ENCODE data around the gene ZGPAT.

Gene ZGPAT

DNA sequence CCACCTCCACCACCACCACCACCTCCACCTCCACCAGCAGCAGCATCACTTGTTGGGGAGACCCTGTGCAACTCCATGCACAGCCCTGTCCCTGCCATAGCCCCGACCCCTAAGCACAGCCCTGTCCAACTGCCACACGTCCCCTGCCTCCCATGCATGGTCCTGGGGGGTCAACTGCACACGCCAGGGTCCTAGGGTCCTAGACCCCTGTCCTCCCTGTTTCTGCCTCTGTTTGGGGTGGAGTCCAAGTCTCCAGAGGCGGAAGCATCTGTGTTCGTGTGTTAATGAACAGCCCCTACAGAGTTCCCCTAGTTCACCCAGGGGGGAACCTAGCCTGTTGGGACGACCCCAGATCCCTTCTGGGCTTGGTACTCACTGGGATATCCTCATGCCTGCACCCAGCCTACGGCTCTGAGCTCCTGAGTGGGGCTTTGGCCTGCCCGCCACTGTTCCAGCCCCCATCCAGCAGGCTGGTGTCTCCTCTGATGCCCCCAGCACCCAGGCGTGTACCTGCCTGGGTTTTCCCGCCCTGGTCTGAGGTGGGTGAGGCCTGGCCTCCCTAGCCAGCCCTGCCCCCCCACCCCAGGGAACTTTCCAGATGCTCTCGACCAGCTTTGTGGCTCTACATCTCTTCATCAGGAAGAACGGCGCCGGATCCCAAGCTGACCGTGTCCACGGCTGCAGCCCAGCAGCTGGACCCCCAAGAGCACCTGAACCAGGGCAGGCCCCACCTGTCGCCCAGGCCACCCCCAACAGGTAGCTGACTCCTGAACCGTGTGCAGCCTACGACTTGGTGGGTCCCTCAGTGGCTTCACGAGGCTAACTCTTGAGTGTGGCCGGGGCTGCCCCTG is 13.9 kb upstream of the ZGPAT start:
- no peak for DNase-seq

DNA sequence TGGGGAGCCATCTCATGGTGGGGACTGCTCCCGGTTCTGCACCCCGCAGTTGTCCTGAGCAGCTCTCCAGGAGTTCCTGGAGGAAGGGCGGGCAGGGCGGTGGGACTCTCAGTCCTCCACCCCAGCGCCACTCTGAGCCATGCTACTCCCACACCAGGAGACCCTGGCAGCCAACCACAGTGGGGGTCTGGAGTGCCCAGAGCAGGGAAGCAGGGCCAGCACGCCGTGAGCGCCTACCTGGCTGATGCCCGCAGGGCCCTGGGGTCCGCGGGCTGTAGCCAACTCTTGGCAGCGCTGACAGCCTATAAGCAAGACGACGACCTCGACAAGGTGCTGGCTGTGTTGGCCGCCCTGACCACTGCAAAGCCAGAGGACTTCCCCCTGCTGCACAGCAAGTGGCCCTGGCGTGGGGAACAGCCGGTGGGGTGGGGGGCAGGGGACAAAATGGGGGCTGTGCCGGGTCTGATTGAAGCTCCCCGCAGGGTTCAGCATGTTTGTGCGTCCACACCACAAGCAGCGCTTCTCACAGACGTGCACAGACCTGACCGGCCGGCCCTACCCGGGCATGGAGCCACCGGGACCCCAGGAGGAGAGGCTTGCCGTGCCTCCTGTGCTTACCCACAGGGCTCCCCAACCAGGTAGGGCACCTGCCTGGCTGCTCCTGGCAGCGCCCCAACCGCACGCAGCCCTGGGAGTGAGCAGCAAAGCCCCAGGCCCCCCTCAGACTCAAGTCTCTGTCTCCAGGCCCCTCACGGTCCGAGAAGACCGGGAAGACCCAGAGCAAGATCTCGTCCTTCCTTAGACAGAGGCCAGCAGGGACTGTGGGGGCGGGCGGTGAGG is 13.0 kb upstream of the ZGPAT start:
- no peak for DNase-seq

DNA sequence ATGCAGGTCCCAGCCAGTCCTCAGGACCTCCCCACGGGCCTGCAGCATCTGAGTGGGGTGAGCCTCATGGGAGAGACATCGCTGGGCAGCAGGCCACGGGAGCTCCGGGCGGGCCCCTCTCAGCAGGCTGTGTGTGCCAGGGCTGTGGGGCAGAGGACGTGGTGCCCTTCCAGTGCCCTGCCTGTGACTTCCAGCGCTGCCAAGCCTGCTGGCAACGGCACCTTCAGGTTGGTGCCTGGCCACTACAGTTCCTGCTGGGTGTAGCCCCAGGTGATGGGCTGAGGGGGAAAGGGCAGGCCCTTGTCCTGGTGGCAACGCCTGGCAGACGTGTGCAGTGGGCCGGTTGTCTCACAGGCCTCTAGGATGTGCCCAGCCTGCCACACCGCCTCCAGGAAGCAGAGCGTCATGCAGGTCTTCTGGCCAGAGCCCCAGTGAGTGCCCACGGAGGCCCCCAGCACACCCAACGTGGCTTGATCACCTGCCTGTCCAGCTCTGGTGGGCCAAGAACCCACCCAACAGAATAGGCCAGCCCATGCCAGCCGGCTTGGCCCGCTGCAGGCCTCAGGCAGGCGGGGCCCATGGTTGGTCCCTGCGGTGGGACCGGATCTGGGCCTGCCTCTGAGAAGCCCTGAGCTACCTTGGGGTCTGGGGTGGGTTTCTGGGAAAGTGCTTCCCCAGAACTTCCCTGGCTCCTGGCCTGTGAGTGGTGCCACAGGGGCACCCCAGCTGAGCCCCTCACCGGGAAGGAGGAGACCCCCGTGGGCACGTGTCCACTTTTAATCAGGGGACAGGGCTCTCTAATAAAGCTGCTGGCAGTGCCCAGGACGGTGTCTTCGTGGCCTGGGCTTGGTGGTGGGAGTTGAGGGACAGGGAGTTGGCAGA is 12.2 kb upstream of the ZGPAT start:
- DNase-seq: no peak

DNA sequence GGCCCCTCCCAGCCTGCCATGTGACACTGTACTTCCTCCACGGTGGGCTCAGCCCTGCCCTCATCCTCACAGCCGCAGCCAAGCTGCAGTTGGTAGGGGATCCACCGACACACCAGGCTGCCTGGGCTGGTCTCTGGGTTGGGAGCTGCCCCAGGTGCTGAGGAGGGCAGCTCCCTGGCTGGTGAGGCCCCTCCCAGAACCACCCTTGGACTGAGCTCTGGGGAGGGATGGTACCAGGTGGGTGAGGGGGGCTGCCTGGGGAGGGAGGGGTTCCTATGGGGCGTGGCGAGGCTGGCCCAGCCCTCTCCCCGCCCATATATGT is 11.6 kb upstream of the ZGPAT start:
- DNase-seq: peak; percentile 80

DNA sequence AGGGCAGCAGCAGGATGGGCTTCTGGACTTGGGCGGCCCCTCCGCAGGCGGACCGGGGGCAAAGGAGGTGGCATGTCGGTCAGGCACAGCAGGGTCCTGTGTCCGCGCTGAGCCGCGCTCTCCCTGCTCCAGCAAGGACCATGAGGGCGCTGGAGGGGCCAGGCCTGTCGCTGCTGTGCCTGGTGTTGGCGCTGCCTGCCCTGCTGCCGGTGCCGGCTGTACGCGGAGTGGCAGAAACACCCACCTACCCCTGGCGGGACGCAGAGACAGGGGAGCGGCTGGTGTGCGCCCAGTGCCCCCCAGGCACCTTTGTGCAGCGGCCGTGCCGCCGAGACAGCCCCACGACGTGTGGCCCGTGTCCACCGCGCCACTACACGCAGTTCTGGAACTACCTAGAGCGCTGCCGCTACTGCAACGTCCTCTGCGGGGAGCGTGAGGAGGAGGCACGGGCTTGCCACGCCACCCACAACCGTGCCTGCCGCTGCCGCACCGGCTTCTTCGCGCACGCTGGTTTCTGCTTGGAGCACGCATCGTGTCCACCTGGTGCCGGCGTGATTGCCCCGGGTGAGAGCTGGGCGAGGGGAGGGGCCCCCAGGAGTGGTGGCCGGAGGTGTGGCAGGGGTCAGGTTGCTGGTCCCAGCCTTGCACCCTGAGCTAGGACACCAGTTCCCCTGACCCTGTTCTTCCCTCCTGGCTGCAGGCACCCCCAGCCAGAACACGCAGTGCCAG is 11.0 kb upstream of the ZGPAT start, which contains the start of gene TNFRSF6B:
TNFRSF6B (plus strand) TSS at position 25 of the 729 bp plus-strand sequence; CDS start at position 141, 116 bp downstream.
- DNase-seq: peak; percentile 79

DNA sequence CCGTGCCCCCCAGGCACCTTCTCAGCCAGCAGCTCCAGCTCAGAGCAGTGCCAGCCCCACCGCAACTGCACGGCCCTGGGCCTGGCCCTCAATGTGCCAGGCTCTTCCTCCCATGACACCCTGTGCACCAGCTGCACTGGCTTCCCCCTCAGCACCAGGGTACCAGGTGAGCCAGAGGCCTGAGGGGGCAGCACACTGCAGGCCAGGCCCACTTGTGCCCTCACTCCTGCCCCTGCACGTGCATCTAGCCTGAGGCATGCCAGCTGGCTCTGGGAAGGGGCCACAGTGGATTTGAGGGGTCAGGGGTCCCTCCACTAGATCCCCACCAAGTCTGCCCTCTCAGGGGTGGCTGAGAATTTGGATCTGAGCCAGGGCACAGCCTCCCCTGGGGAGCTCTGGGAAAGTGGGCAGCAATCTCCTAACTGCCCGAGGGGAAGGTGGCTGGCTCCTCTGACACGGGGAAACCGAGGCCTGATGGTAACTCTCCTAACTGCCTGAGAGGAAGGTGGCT is 10.4 kb upstream of the ZGPAT start:
- peak; percentile 54 for DNase-seq

DNA sequence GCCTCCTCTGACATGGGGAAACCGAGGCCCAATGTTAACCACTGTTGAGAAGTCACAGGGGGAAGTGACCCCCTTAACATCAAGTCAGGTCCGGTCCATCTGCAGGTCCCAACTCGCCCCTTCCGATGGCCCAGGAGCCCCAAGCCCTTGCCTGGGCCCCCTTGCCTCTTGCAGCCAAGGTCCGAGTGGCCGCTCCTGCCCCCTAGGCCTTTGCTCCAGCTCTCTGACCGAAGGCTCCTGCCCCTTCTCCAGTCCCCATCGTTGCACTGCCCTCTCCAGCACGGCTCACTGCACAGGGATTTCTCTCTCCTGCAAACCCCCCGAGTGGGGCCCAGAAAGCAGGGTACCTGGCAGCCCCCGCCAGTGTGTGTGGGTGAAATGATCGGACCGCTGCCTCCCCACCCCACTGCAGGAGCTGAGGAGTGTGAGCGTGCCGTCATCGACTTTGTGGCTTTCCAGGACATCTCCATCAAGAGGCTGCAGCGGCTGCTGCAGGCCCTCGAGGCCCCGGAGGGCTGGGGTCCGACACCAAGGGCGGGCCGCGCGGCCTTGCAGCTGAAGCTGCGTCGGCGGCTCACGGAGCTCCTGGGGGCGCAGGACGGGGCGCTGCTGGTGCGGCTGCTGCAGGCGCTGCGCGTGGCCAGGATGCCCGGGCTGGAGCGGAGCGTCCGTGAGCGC is 9.8 kb upstream of the ZGPAT start:
- peak; percentile 49 for DNase-seq

DNA sequence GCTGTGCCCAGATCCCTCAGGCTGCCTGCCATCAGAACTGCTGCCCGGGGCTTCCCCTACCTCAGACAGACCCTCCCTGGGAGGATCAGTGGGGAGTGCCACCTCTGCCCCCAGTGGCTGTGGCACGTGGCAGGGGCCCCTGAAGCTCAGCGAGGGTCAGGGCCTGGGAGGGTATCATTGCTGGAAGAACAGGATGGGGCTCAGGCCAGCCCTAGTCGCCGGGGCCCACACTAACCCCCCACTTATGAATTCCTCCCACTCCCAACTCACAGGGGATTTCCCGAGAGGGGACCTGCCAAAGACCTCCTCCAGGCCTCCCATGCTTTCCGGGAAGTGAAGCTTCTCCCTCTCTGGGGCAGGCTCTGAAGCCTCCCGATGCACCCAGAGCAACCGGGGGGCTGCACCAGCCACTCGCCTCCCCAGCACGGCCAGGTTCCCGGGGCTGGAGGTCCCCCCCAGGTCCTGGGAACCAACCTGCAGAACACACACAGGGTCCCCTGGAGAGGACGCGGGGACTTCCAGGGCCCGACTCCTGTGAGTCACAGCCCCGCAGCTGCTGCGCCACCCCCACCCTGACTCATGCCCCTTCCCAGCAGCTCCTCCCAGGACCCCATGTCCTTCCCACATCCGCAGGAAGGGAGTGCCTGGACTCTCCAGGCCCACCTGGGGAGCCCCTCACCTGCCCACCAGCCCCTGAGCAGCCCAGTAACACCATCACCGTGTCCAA is 8.9 kb upstream of the ZGPAT start:
- DNase-seq: peak; percentile 85

DNA sequence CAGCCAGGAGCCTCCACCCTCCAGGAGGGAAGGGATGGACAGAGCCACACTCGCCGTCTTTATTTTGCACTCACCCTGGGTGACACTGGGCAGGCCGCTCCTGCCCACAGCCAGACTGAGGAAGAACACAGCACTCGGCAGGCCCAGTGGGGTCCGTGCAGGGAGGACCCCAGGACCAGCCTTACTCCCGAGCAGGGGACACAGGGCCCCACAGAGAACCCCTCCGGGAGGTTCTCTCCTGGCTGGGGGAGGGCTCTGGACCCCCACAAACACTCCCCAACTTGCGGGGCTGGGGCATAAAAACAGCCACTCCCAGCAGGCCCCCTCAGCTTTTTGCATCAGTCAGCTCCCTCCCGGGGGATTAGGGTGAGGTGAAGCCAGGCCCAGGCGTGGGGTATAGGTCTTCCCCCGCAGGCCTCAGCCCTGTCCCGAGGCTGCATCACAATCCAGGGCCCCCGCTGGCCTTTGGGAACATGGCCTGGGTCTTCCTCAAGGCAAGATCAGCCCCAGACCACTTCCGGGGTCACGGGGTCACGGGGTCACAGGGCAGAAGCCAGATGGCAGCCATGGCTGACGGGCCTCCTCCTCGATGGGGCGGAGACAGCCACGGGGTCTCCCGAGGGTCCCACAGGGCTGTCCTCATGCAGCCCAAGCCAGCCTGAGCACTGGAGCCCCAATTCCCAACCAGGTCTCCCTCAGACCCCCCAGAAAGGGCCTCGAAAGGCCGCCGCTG is 8.2 kb upstream of the ZGPAT start:
- DNase-seq: peak; percentile 46

DNA sequence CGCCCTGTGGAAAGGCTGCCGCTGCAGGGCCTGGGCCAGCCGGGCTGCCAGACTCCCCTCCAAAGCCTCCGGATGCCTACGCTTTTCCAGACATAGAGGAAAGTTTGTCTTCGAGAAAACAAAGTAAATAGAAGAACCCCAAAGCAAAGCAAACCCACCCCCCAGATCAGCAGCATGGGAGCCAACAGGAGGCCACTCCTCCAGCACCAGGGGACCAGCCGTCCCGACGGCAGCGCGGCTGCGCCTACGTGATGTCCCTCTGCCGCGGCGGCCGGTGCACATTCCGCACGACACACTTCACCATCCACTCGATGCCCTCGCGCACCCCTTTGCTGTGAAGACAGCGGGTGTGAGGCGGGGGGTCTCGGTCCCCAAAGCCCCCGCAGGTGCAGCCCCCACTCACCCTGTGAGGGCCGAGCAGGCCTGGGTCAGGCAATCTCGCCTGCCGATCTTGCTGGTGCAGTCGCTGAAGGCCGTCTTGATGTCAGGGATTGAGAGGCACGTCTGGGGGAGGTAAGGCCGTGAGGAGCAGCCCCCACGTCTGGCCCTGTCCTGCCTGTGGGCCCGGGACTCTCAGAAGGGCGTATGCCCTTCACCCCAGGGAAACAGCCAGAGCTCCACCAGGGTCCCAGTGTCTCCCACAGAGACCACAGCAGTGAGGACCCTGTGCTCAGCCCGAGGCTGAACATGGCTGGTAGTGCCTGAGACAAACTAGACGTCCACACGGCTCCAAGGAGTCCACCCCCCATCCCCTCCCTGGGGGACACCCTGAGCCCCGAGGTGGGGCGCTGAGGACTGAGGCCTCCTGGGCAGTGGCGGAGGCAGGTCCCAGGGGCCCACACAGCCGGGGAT is 7.4 kb upstream of the ZGPAT start:
- DNase-seq: peak; percentile 56

DNA sequence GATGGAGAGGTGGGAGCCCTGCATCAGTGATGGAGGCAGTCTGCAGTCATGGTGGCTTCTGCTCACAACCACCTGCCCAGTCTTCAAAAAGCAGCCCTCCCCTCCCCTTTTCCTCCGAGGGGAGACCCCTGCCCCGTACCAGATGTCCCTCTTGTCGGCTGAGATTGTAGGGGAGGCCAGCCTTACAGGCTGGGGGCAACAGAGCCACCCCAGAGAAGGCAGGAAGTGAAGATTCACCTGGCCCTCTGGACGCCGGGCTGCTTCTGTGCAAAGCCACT is 6.8 kb upstream of the ZGPAT start:
- DNase-seq: no peak

DNA sequence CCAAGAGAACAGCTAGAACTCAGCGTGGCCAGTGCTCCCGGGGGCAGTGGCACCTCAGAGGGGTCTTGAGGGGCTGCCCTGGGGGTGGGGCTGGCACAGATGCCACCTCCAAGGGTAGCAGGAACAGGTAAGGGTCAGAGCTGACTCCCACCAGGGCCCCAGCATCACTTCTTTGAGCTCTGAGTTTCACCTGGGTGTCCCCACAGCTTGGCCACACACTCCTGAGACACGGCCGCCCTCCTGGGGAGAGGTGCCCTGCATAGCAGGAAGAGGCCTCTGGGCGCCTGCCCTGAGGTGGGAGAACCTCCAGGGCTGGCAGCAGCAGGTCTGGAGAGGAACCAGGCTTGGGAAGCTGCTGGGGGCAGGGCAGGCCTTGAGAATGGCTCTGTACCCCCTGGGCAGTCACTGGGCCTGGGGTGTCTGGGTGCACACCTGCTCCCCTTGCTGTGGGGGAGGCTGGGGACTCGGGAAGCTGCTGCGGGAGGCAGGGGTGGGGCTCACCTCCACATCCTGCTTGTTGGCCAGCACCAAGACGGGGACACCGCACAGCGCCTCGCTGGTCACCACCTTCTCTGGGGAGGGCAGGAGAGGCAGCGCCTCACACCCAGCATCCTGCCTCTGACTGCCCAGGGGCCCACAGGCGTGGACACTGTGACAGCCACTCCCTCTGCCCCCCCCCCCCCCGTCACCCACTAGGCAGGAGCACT is 6.4 kb upstream of the ZGPAT start:
- DNase-seq: peak; percentile 50

DNA sequence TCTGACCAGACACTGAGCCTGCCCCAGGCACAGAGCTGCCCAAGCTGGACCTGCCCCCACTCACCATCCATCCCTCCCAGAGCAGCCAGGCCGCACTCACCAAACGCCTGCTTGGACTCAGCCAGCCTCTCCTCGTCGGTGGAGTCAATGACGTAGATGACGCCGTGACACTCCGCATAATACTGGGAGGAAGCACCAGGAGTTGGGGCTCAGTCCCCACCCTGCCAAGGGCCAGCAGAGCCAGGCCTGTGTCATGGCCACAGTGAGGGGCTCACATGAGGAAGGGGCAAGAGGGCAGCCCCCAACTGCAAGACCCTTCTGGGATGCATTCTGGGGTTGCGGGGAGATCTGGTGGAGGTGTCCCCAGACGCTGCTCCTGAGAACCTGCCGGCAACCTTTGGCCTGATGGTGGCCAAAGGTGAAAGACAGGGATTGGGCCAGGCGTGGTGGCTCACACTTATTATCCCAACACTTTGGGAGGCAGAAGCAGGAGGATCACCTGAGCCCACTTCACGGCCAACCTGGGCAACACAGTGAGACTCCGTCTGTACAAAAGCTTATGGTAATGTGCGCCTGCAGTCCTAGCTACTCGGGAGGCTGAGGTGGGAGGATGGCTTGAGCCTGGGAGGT is 5.7 kb upstream of the ZGPAT start:
- no peak for DNase-seq

DNA sequence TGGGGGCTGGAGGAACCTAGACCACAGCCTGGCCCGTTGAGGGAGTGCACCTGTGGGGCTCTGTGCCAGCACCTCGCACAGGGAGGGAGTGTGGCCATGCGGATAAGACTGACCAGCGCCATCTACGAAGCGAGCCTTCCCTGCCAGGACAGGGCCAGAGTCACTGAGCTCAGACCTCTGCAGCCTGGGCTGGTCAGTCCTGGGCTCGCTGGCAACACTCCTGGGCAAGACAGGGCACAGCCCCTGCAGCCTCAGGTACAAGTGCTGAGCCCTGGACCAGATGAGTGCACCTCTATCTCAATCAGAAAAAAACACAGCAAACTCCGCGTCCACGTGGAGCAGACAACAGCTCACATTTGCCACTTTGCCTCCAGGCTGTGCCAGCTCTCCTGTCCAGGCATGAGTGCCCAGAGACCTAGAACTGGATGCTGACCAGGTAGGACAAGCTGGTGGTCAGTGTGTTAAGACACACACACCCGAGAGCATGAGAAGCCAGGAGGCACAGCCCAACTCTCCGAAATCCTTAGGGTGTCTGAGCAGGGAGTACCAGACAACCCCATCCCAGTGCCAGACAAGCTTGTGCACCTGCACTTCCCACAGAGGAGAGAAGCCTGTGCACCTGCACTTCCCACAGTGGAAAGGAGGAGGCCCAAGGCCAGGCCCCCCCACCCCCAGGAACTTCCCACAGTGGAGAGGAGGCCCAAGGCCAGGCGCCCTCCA is 4.9 kb upstream of the ZGPAT start:
- DNase-seq: no peak

DNA sequence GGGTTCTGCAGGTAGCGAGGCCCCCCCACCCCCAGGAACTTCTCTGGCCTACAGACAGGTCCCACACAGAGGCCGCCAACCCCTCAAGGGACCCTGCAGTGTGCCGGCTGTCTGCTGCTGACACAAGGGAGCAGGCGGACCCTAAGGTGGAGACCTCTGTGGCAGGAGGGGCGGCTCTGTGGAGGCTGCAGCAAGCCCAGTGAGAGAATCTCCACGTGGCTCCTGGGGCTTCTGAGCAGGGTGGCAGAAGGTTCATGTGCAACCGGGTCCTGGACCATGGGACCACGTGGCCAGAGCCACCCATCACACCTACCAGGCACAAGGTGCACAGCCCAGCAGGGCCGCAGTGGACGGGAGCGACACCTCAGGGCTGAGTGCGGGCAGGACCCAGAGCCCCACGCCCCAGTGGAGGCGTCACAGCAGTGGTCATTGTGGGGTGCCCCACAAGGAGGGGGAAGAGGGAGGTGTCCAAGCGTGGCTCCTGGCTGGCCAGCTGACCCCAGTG is 4.3 kb upstream of the ZGPAT start:
- peak; percentile 44 for DNase-seq

DNA sequence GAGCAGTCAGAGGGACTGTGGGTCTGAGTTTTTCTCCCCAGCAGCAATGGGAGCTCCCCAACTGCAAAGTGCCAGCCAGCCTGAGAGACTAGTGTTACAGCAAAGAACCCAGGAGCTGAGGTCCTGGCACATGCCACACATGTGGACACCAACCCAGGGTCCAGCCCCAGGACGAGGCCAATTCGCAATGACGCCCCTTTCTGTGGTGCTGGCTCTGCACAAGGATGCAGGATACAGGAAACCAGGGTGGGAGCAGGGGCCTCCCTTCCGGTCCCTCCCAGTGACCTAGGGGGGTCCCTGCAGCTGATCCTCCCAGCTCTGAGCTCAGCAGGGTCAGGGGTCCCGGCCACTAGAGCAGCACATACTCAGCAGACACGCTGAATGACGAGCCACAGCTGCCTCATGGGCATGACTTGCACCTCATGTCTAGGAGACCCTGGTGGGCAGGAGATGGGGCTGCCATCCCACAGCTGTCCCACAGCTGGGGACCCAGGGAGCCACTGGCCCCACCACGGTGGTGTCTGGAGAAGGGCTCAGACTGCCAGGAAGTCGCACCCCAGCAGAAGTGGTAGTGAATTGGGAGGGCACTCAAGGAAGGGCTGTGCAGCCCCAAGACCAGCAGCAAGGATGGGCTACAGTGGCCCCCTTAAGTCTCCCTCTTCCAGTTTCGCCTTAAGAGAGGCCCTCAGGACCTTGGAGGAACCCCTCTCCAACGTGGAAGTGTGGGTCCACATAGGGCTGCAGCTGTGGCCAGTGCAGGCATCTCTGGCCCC is 3.7 kb upstream of the ZGPAT start:
- DNase-seq: peak; percentile 48

DNA sequence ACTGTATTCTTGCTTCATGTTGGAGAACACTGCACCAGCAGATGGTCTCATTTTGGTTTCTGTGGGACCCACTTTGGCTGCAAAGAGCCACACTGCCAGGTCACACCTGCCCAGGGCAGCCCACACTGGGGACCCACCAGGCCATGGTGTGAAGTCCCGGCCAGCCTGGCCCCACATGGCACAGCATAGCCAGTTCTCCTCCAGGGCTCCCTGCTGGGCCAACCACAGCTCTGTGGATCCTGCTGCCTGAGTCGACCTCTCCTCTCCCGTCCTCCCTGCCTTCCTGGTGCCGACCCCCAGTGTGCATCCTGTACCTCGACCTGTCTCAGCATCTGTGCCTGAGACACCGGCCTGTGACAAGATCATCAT is 3.1 kb upstream of the ZGPAT start:
- DNase-seq: peak; percentile 48
